Stimulated activated CD8-positive, alpha-beta memory T cell treated with anti-CD3 and anti-CD28 coated beads, Interleukin-2, amount 100 ng/mL, for 1 hour (primary cell): Measurements from ENCODE around the gene DNLZ.

ENCODE experiments used
- DNase-seq, 2 donors: peaks; one replicate each; pipeline ENCODE4 v3.0.0-alpha.2; 2020; ENCODE audit warnings: low read depth in 2 of 2

The DNLZ gene

DNA sequence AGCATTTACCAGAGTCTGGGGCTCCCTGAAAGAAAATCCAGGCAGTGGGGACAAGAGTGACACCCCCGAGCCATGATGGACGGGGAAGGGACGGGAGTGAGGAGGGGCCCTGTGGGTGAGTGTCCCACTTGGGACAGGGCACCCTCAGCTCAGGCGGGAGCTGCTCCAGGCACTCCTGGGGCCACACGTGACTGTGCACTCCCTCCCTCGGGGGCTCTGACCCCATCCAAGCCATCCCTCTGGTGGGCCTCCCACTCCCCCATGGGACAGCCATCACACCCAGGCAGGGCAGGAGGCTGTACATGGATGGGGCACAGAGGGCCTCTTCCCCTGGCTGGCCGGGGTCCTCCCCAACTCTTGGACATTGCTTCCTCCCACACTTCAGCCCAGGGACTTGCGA is 12.9 kb upstream of the DNLZ start:
- no peak for DNase-seq

DNA sequence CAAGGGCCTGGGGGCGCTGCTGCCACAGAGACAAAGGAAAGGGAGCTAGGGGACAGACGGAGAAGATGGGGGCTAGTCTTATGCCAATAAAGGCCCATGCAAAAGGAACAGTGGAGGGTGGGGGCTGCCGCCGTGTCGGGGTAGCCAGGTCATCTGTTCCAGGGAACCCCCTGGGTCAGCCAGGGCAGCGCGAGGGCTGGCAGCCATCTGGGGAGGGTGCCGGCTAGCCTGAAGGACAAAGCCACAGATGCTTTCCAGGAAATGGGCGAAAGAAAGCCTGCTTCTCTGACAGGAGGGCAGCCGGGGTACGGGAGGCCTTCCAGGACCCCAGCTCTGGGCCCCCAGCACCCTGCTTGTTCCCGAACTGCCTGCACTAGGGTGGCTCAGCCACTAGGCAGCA is 11.6 kb upstream of the DNLZ start:
- no peak for DNase-seq

DNA sequence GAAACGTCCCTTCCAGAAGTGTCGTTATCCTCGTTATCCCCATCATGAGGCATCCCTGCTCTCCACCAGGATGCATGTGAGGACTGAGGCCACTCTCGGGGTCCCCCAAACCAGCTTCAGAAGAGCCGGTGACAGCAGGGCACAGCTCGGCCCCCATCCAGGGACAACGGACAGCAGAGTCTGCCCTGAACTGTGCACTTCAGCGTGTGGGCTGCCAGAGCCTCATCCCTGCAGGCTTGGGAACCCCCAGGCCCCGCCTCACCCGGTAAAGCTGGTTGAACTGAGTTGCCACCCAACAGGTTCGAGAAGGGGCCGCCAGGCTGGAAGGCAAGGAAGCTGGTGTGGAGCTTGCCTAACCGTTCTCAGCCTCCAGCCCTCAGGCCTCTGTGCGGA is 10.6 kb upstream of the DNLZ start:
- no peak for DNase-seq

GRCh38 chr9:136373300-136374182 is 10.0 kb upstream of the DNLZ start, which contains the start of gene CARD9:
Gene CARD9, minus strand, starts transcription at chr9:136373669. Its CDS starts 1,591 bp downstream, at chr9:136372078.
- no peak for DNase-seq

GRCh38 chr9:136372561-136373299 is 9.2 kb upstream of the DNLZ start:
- DNase-seq, result no peak

GRCh38 chr9:136372006-136372405 is 8.5 kb upstream of the DNLZ start:
- DNase-seq, result no peak

DNA sequence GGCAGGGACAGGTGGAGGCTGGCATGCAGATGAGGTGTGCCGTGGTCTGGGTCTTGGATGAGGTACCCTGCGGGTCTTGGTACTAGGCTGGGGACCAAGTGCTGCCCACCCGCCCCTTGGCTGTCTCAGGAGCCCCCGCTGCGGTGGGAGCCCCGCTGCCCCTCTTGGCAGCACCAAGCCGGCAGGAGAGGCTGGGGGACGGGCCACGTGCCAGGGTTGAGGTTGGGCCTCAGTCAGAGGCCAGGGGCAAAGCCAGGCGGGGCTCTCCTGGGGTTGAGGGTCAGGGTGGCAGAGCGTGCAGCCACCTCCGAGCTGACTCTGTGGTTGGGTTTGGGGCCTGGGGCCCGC is 8.0 kb upstream of the DNLZ start:
- no peak for DNase-seq

GRCh38 chr9:136370687-136371532 is 7.4 kb upstream of the DNLZ start:
- no peak for DNase-seq

DNA sequence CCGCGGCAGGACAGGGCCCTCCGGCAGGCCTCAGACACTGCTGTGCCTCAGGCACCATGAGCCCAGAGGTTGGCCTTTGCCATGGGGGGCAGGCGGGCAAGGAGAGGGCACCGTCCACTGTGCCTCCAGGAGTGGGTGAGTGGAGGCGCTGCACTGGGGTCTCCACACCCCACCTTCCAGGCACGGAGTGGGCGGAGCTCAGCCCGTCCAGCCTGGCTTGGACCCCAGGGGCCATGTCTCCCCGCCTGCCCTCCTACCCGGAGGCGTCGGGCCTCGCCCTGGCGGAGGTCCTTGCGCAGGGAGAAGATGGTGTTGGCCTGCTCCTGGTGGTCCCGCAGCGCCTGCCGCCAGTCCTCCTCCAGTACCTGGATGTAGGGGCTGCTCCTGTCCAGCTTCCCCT is 6.5 kb upstream of the DNLZ start:
- no peak for DNase-seq

DNA sequence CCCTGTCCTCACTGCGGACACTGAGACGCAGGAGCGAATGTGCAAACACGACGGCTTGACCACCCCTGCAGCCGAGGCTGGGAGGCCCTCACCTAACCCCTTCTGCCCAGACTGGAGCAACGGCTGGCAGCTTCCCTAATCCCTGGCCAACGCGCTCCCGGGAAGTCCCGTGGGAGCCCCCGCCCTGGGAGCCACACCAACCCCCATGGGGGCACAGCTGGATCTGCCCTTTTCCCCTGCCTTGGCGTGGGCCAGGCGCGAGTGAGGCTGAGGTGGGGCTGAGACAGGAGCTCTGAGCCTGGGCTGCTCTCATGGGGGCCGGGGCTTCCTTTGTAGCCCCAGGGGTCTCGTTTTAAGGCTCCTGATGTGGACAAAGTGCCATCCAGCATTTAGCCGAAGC is 4.6 kb upstream of the DNLZ start:
- DNase-seq, result no peak

GRCh38 chr9:136367296-136368145 is 4.0 kb upstream of the DNLZ start:
- no peak for DNase-seq

- no peak for DNase-seq
These were observed 3.3 kb upstream of the DNLZ start for GRCh38 chr9:136366826-136367225.

DNA sequence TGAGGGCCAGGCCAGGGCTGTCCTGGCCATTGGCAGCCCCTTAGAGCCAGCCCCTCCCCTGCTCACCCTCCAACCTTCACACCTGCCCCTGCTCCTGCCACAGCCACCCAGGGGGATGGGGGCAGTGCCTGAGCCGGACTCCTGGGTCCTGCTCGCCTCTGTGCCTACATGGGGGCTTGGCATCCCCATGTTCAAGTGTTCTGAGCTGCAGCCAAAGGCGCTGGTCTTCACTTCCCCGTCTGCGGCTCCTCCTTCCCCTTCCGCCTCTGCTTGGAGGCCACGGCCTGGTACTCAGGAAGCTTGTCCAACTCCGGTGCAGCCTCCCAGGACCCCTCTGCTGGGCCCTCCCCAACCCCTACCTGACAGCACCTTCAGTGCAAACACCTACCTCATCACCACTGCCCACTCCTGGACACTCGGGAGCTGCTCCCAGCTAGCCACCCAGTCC is 2.3 kb upstream of the DNLZ start:
- DNase-seq, result no peak

DNA sequence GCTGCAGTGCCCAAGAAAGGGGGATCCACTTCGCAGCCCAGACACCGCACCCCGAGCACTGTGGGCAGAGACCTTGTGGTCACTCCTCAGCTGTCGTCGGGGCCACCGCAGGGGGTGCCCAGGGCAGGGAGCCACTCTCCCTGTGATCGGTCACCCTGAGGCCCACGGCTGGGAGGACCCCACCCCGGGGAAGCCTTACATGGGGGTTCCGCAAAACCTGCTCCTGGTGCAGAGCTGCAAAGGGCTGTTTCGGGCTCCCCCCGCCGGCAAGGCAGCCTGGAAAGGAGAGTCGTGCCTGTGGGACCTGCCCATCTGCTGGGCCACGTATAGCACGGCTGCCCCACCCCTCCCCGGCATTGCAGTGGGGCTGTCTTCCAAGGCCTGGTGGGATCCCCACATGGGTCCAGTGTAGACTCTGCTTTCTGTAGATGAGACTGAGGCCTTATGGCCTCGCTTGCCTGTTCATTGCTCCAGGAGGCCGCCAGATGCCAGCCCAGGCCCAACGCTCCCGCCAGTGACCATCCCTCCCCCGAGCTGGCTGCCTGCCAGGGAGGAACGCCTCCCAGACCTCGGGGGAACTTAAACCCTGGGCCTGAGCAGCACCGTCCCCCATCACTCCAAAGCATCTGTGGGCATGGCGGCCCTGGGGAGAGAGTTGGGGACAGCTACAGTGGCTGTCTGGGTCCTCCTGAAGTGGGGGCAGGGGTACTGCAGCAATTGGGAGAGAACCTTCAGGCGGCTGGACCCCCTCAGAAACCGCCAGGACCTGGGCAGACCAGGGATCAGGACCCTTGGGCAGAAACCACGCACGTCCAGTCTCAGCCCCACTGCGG is 1.6 kb upstream of the DNLZ start:
- no peak for DNase-seq

DNA sequence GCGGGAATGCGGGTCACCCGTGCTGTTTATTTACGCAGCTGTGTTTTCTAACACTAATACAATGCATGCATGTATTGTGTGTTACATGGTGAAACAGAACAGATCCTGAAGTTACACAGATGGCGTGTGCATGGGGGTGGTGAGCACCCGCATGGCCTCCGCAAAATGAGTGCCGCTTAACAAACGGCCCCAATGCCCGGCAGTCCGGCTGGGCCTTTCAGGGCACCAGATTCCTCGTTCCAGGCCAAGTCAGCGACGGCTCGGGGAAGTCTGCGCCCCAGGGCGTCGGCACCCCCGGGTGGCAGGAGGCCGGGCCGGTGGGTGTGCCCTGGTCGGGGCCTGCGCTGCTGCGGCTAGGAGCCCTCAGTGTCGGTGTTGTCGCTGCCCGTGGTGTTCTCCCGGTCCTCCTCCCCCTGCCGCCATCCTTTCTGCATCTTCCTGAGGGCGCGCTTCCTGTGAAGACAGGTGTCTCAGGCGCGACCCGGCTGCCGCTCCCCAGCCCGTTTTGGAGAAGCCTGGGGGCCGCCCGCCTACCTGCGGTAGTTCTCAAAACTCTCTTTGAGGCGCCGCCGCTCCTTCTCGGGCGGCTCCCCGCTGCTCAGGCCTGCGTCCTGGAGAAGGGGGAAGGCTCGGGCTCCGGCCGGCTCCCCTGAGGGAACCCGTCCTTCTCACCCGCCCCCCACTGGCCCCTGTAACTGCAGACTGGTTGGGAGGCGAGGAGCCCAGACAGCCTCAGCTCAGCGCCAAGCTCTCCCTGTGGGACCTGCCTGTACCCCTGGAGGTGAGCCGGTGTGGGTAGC is 605 bp upstream of the DNLZ start:
- DNase-seq, result no peak

DNA sequence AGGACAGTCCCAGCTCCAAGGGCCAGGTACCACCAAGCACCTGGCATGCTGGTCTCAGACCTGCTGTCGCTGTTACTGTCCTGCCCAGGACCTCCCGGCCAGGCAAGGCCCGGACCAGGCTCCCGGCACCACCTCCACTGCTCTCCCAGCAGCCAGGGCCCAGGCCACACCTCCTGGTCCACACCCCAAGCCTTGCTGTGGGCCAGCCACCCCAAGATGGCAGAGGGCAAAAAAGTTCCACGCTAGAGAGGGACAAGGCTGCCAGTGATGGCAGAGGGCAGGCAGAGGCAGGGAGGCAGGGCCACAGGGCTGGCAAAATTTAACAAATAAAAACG is 1.1 kb downstream of the DNLZ start:
- DNase-seq, result no peak

GRCh38 chr9:136361754-136362449 is 1.6 kb downstream of the DNLZ start:
- DNase-seq, result no peak

GRCh38 chr9:136361047-136361753 is 2.3 kb downstream of the DNLZ start:
- no peak for DNase-seq
